CD4-positive, alpha-beta T cell treated with Interleukin-12 subunit alpha and Interleukin-12 subunit beta, for 1 hour (primary cell): ENCODE measurements around the gene RBM15B.

ENCODE experiments used
- DNase-seq: peaks from one replicate; pipeline ENCODE4 v3.0.0-alpha.2; 2020

The RBM15B gene

DNA sequence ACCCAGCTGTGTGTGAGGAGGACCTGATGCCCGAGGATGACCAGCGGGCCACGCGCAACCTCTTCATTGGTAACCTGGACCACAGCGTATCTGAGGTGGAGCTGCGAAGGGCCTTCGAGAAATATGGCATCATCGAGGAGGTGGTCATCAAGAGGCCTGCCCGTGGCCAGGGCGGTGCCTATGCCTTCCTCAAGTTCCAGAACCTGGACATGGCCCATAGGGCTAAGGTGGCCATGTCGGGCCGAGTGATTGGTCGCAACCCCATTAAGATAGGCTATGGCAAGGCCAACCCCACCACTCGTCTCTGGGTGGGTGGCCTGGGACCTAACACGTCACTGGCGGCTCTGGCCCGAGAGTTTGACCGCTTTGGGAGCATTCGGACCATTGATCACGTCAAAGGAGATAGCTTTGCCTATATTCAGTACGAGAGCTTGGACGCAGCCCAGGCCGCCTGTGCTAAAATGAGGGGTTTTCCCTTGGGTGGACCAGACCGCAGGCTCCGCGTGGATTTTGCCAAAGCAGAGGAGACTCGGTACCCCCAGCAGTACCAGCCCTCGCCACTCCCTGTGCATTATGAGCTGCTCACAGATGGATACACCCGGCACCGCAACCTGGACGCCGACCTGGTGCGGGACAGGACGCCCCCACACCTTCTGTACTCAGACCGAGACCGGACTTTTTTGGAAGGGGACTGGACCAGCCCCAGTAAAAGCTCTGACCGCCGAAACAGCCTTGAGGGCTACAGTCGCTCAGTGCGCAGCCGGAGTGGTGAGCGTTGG lies 1.5 kb downstream of the RBM15B start:
- no peak for DNase-seq

DNA sequence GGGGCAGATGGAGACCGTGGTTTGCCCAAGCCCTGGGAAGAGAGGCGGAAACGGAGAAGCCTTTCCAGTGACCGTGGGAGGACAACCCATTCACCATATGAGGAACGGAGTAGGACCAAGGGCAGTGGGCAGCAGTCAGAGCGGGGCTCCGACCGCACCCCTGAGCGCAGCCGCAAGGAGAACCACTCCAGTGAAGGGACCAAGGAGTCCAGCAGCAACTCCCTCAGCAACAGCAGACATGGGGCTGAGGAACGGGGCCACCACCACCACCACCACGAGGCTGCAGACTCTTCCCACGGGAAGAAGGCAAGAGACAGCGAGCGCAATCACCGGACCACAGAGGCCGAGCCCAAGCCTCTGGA lies 2.0 kb downstream of the RBM15B start:
- DNase-seq = no peak

DNA sequence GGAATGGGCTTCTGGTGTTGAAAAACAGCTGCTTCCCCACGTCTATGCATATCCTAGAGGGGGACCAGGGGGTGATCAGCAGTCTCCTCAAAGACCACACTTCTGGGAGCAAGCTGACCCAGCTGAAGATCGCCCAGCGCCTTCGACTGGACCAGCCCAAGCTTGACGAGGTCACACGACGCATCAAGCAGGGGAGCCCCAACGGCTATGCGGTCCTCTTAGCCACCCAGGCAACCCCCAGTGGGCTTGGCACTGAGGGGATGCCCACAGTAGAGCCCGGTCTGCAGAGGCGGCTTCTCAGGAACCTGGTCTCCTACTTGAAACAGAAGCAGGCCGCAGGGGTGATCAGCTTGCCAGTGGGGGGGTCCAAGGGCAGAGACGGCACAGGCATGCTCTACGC lies 2.5 kb downstream of the RBM15B start:
- DNase-seq = no peak

DNA sequence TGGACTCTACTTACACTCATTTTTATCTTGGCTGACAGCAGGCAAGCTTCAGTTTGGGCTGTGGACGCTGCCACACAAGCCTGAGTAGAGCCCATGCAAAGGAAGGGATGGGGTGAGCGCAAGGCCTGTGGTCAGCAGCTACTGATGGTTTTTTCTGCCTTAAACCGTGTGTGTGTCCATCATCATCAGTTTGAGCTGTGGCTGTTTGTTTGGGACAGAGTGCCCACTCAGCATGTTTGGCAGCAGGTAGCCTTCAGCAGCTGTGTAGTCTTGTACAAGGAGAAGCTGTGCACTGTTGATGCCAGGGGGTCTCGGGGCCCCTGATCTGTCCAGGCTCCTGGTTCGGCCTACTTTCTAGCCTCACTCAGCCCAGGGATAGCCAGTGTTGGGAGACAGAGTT lies 3.5 kb downstream of the RBM15B start:
- DNase-seq = no peak

DNA sequence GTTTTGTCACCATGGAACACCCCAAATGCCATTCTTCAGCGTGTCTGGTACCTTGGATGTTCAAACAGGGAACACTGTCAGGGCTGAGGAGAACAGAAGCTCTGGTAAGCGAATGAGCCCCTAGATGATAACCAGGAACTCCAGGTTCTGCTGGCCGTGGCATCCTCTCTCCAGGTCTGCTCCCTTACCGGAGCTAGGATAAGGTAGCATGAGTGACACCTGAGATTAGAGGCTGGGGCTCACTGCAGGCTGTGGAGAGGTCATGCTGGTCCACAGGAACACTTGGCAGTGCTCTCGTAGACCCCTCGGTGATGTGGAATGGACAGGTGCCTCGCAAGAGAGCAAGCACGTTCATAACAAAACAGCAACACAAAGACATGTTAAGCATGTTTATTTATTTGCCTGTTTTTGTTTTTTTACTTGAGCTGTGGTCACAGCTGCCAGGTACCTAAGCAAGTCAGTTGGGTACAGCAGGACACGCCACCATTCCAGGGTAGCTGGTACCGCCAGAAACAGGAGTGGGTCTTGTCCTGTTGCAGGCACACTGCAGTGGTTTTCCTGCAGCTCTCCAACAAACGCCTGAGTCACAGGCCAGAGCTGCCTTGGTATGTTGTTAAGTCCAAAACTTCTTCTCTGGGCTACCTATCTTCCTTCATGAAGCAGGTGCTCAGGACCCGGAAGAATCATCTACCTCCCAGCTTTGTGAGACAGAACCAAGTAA lies 4.6 kb downstream of the RBM15B start:
- DNase-seq = no peak

DNA sequence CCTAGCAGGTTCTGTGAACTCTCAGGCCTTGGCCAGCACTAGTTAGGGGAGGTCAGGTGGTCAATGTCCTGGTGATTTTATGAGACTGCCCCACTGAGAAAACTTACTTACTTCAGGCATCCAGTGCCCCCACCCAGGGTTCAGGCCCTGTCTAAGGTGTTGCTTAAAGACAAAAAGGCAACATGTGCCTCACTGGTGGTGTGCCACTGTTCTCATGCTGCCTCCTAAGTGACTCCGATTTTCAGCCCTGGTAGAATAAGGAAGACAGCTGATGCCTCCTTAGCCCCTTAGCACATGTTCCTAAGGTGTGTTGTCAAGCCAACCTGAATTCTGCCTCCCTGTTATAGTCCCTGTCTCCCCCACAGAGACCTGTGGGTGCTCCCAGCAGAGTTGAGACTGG lies 5.3 kb downstream of the RBM15B start:
- no peak for DNase-seq

DNA sequence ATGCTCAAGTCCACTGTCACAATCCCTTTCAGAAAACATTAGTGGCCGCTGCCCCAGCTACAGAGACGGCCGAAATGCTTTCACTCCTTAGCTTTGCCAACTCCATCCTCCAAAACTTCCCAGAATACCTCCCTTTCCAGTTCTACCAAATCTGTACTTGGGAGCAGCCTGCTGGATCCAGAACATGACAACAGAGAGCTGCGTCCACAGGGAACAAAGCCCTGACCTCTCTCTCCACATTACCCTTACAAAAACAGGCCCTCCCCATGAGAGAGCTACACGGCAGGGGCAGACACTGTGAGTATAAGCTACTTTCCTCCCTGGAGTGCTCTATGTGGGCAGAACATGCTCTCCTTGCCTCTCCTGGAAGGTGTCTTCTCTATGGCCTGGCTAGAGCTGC lies 6.3 kb downstream of the RBM15B start:
- no peak for DNase-seq

DNA sequence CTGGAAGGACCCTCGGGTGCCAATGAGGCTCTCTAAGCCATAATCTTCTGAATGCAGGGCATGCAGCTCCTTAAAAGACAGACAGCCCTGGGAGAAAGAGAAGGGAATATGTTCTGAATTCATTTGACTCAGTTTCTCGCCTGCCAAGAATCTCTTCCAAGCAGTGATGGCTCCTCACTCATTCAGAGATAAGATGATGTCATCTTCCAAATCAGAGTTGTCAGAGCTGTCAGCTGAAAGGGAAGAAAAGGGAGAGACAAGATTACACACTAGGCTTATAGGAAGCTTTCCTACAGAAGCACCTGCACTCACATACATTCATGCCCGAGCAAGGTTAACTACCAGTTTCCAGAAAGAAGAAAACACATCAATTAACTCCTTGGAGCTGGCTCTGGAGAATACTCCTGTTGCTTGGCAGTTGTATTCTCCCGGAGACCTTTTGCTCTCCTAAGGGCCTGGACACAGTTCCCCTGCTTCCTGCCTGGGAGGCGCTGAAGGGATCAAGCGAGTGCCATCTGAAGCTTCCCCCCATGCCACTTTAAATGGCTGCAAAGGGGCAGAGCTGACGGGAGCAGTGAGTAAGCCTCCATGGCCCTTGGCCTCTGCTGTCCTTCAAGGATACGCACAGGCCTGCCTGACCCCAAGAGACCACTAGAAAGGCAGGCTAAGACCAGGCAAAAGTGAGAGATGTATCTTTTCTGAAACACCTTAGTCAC lies 7.7 kb downstream of the RBM15B start:
- no peak for DNase-seq

DNA sequence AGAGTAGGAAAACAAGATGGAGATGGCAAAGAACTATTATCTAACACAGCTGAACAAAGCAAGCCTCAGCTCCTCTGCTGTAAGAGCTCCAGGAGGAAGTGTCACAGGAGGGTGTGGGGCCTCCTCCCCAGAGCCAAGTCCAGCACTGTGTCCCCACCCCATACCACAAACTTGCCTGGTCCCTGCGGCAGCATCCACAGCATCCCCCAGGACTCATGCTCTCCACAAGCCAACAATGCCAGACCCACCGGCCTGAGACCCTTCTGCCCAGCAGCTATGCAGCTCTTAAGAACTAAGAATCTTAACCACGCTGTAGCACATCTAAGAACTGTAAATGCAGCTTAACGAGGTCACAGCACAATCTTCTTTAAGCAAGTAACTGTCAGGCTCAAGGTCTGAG lies 9.1 kb downstream of the RBM15B start:
- no peak for DNase-seq

DNA sequence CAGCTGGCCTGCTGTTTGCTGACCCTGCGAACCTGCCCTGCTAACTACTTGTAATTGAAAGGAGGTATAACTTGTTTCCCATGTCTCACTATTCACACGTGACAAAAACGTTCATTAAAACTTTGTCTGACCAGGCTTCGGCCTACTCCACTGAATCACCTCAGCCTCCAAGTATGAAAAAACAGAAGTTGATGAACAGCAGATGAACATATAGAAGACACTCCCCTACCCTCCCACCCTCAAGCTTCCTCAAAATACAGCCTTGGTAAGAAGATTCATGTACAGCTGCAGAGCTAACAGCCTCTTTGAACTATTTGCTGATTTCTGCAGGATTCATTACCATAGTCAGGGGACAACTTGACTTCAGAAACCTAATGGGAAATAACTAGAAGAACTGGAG lies 10.7 kb downstream of the RBM15B start:
- no peak for DNase-seq

DNA sequence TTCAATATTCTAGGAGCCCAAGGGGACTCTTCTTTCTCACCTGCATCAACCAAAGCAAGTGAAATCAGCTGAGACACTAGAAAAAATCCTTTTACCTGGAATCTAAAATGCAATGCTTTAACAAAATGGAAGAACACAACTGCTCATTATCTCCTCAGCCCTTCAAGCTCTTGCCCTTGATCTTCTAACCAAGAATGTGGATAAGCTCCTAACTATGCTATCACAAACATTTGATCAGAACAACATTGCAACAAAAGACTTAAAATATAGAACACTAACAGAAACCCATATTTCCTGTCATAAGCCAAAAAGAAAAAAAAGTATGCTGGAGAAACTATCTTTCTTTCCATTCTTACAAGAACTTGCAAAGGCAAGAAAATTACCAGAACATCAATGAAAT lies 12.6 kb downstream of the RBM15B start:
- DNase-seq = no peak

DNA sequence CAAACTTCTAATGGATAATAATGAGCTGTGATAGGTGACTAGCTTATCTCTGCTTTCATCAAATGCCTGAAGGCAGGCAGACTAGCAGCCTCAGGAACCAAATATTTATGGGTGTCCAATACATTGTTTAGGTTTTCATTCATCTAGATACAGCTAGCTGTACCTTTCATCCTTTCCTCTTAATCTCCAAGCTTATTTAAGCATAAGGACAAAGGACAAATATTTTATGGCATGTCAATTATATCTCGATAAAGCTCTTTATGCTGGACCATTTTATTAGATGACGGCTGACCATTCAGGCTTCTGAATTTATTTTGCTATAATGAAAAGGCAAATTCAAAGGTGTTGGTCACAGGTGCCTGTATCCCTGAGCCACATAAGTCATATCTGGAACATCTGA lies 16.9 kb downstream of the RBM15B start:
- no peak for DNase-seq

DNA sequence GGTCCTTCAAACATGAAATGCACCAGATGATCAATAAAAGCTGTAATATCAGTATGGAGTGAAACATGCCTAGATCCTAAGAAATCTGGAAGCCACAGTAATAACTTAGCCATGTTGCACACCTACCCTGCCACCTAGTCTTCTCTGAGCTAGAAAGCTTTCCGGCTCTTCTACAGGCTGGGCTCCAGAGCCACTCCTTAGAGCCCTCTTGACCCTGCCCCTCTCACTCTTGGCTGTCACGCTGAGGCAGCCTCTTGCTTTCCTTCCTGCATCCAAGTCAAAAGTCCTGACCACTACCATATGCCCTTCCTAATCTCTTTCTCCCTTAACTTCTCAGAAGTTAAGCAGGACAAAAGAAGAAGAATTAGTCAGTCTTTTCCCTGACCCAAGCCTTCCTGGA lies 17.7 kb downstream of the RBM15B start:
- DNase-seq = no peak

DNA sequence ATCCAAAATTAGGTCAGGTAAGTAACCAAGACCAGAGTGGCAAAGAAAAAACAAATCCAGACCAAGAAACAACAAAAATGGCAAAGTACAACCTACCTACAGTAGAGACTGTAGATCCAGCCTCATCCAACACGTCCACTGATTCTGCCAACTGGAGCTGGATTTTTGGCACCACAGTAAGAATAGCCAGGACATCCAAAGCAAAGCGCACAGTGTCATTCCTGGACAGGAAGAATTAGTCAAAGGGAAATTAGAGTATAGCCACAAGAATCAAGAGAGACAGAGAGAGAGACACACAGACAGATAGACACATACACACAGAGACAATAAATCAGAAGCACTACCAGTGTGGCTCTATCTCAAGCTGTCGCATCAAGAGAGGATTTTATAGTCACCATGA lies 31.1 kb downstream of the RBM15B start:
- DNase-seq = no peak

DNA sequence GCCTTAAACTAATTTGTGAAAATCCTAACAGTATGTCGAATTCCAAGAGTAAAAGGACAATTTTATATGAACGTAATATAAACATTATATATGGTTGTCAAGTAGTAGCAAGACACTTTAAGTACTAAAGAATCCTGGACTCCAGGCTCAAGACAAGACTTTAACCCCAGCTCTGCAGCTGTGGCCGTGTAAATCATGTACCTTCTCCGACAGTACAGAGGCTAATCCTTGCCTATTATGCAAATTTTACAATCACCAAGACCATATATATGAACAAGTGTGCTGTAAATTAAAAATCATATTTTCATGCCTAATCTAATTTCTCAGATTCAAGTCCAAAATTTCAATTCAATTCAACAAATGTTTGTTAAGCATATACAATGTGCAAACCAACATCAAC lies 35.8 kb downstream of the RBM15B start:
- no peak for DNase-seq

DNA sequence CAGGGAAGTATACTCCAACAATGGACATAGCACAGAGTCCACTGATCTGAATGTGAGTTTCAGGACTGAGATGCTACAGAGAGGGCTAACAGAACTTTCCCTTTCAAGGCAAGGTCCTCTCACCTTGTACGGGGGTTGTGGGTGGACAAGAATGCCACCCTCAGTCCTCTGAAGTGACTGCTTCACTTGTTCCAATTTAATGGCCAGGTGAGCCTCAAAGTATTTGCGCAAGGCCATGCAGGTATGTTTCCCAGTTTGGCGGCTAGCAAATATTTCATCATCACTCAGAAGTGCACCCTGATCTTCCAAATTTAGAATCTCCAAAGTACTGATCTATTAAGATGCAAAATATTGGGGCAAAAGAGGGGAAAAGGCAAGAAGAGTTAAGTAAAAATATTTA lies 38.1 kb downstream of the RBM15B start:
- no peak for DNase-seq

DNA sequence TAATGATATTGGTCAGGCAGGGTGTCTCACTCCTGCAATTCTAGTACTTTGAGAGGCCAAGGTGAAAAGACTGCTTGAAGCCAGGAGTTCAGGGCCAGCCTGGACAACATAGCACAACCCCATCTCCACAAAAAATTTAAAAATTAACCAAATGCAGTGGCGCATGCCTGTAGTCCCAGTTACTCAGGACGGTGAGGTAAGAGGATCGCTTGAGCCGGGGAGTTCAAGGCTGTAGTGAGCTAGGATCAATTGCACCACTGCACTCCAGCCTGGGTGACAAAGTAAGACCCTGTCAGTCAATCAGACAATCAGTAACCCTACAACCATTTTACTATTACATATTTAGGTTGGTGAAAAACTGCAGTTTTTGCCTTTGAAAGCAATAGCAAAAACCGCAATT lies 43.0 kb downstream of the RBM15B start:
- no peak for DNase-seq

DNA sequence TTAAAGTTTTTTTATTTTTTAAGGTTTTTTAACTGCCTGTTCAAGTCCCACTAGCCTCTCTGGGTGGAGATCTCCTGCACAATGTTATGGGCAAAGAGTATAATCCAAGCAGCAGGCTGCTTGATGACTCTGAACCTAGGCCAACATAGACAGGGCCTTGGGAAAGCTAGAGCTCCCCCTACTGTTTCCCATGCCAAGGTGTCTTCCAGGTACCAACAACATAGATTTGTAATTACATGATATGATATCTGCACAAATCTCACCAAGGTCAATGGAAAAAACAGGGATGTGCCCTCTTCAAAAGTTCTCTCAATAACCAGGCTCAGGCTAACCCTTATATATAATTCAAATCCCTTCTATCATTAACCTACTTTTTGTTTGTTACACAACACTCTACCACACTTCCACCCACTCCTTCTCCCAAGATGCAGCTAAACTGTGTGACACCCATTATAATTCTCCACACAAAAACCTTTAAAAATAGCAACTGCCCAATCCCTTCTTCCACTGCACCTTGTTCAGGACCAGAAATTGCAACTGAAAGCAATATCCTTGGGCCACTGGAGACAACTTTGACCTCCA lies 43.8 kb downstream of the RBM15B start:
- peak; percentile 65 for DNase-seq

DNA sequence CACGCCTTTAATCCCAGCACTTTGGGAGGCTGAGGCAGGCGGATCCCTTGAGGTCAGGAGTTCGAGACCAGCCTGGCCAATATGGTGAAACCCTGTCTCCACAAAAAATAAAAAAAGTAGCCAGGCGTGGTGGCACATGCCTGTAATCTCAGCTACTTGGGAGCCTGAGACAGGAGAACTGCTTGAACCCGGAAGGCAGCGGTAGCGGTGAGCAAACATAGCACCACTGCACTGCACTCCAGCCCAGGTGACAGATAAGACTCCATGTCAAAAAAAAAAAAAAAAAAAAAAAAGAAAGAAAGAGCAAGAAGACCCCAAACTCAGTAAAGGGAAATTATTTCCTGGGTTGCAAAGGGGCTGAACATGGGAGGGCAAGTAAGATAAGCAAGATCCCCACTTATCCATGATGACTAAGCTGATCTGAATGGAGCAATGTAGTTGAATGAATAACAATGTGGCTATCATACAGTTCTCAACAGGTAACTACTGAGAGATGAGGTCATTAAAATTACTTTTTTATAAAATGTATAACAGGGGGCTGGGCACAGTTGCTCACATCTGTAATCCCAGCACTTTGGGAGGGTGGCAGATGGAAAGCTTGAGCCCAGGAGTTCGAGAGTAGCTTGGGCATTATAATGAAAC lies 46.0 kb downstream of the RBM15B start:
- no peak for DNase-seq

DNA sequence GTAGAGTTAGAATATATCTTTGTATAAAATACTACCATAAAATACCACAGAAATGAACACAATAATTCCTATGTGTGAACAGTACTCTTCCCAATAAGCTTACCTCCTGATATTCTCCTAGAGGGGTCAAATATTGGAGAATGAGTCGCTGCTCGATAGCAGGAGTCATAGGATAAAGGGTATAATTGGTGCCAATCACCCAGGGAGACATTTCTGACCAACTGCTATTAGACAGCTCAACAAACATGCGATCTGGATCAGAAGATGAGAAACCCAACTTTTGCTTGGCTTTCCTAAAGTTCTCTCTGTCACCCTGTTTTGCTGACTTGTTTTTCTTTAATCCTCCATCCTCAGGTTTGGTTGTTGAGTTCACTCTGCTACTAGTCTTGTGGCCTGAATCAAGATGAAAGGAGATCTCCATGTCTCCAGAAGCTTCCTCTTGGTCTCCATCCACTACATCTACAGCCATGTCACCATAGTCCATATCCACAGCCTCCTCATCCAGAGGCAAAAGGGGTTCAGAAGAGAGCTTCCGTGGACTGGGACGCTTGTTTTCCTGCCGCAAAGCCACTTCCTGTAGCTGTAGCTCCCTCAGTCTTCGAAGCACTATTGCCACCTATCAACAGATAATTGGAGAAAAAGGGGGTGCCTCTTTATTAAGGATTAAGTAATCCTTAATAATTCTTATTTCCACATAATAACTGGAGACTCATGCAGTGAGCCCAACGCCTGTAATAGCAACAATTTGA lies 50.4 kb downstream of the RBM15B start:
- DNase-seq = no peak

DNA sequence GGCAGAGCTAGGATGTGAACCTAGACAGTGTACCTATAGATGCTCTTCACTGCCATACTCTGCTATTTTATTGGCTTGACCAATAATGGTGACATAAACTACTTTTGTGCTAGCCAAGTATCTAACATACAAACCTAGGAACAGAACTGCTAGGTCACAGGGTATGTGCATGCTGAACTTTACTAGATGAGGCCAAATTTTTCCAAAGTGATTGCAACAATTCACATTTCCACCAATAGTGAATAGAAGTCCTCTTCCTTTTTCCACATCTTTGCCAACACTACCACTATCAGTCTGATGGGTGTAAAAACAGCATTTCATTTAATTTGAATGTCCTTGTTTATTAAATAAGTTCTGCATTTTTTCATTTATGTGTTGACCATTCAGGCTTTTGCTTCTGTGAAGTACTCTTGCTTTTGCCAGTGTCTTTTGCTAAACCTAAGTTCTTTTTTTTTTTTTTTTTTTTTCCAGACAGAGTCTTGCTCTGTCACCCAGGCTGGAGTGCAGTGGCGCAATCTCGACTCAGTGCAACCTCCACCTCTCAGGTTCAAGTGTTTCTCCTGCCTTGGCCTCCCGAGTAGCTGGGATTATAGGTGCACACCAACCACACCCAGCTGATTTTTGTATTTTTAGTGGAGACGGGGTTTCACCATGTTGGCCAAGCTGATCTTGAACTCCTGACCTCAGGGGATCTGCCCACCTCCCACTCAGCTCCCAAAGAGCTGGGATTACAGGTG lies 54.6 kb downstream of the RBM15B start:
- no peak for DNase-seq
